ENCODE results near the gene NCOA1. TPM values are rescaled to one million over a fixed set of nuclear protein-coding genes. Genes with fewer than 3 reads are reported as not detected.

NCOA1 gene
- total and polyA plus RNA-seq, 4 donors, result 6.5 to 26.6 (median 16.3) TPM

DNA sequence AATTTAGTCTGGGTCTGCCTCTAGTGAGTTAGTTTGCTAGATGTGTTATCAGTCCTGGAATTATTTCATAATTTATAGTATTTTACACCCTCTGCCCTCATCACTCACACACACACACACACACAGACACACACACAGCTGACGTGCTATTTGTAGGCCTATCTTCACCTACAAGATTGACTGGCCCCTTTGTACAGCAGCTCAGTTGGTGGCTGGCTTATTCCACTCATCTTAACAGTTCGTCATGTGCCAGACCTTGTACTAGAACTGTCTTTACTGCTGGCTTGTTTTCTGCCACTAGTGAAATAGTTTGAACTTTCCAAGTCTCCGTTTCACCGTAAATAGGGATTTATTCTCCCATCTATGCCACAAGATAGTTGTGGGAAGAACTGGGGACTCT lies 323.5 kb downstream of the NCOA1 start:
- no peak overlapping the region for H3K4me3 ChIP-seq (ENCODE audit: low read depth in 1 of 3, low read length in 3 of 3)
- TF ChIP-seq TAF1 (conservative IDR thresholded peaks at IDR 0.05) (no peak), YY1 (IDR thresholded peaks at IDR 0.05) (no peak), NR2F2 (IDR thresholded peaks at IDR 0.05) (no peak), ZBTB33 (IDR thresholded peaks at IDR 0.05) (no peak), ATF3 (IDR thresholded peaks at IDR 0.05) (no peak), GABPA (IDR thresholded peaks at IDR 0.05 in 1 of 2, conservative IDR thresholded peaks at IDR 0.05 in 1 of 2) (no peak), HNF4G (IDR thresholded peaks at IDR 0.05) (no peak), RXRA (IDR thresholded peaks at IDR 0.05) (no peak), FOXA1 (IDR thresholded peaks at IDR 0.05) (no peak), EGR1 (IDR thresholded peaks at IDR 0.05; ENCODE audit: low read depth in 2 of 2) (no peak), RAD21 (IDR thresholded peaks at IDR 0.05) (no peak)
- TF ChIP-seq, protein P1, sequence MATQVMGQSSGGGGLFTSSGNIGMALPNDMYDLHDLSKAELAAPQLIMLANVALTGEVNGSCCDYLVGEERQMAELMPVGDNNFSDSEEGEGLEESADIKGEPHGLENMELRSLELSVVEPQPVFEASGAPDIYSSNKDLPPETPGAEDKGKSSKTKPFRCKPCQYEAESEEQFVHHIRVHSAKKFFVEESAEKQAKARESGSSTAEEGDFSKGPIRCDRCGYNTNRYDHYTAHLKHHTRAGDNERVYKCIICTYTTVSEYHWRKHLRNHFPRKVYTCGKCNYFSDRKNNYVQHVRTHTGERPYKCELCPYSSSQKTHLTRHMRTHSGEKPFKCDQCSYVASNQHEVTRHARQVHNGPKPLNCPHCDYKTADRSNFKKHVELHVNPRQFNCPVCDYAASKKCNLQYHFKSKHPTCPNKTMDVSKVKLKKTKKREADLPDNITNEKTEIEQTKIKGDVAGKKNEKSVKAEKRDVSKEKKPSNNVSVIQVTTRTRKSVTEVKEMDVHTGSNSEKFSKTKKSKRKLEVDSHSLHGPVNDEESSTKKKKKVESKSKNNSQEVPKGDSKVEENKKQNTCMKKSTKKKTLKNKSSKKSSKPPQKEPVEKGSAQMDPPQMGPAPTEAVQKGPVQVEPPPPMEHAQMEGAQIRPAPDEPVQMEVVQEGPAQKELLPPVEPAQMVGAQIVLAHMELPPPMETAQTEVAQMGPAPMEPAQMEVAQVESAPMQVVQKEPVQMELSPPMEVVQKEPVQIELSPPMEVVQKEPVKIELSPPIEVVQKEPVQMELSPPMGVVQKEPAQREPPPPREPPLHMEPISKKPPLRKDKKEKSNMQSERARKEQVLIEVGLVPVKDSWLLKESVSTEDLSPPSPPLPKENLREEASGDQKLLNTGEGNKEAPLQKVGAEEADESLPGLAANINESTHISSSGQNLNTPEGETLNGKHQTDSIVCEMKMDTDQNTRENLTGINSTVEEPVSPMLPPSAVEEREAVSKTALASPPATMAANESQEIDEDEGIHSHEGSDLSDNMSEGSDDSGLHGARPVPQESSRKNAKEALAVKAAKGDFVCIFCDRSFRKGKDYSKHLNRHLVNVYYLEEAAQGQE (IDR thresholded peaks at IDR 0.05), result no peak
- TF ChIP-seq, protein P2, sequence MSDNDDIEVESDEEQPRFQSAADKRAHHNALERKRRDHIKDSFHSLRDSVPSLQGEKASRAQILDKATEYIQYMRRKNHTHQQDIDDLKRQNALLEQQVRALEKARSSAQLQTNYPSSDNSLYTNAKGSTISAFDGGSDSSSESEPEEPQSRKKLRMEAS (IDR thresholded peaks at IDR 0.05), result no peak
- TF ChIP-seq, protein P3, sequence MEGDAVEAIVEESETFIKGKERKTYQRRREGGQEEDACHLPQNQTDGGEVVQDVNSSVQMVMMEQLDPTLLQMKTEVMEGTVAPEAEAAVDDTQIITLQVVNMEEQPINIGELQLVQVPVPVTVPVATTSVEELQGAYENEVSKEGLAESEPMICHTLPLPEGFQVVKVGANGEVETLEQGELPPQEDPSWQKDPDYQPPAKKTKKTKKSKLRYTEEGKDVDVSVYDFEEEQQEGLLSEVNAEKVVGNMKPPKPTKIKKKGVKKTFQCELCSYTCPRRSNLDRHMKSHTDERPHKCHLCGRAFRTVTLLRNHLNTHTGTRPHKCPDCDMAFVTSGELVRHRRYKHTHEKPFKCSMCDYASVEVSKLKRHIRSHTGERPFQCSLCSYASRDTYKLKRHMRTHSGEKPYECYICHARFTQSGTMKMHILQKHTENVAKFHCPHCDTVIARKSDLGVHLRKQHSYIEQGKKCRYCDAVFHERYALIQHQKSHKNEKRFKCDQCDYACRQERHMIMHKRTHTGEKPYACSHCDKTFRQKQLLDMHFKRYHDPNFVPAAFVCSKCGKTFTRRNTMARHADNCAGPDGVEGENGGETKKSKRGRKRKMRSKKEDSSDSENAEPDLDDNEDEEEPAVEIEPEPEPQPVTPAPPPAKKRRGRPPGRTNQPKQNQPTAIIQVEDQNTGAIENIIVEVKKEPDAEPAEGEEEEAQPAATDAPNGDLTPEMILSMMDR (IDR thresholded peaks at IDR 0.05; ENCODE audit: low read depth, low read length, missing input control), result no peak
- 96% methylated on average over 4 of the region's 4 CpGs for WGBS
- peaks cover 0 to 1% (median 0%) of the 10 kb centered on the region in 4 donors for H3K4me1 ChIP-seq (ENCODE audit: control insufficient read depth in 4 of 4, insufficient read depth in 4 of 4, low read length in 3 of 4)
- DNase-seq (ENCODE audit: low spot score), result no peak
- H3K9me3 ChIP-seq (ENCODE audit: control insufficient read depth in 4 of 4, low read length in 3 of 4), result no peaks in the 10 kb centered on the region
- no peak overlapping the region for H3K9ac ChIP-seq (ENCODE audit: low read depth in 1 of 2, low read length in 2 of 2)
- no peaks in the 10 kb centered on the region for H3K27me3 ChIP-seq (ENCODE audit: control insufficient read depth in 4 of 4, insufficient read depth in 4 of 4, low read length in 3 of 4)
- H3K36me3 ChIP-seq (ENCODE audit: control insufficient read depth in 4 of 4, insufficient read depth in 3 of 4, low read depth in 1 of 4, low read length in 3 of 4), result peaks cover 0 to 7% (median under 1%) of the 10 kb centered on the region in 4 donors
- no peak overlapping the region for H3K27ac ChIP-seq (ENCODE audit: low read depth in 1 of 2, low read length in 2 of 2)

DNA sequence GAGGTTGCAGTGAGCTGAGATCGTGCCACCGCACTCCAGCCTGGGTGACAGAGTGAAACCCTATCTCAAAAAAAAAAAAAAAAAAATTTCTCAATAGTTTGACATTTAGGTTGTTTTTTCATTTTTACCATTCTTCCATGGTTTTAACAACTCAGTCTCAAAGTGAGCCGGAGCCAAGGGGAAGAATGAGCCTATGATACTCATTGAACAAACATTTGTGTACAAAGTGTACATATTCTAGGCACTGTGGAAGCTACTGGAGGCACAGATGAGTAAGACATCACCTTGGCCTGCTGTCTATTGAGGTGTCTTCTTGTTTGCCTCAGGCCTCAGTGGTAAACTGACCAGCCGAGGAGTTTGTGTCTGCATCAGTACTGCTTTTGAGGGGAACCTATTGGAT lies 324.1 kb downstream of the NCOA1 start:
- TF ChIP-seq ZBTB33 (IDR thresholded peaks at IDR 0.05), result no peak
- no peak for TF ChIP-seq EGR1 (IDR thresholded peaks at IDR 0.05; ENCODE audit: low read depth in 2 of 2)
- TF ChIP-seq FOXA2 (IDR thresholded peaks at IDR 0.05), result no peak
- no peak for TF ChIP-seq FOXA1 (IDR thresholded peaks at IDR 0.05)
- Histone ChIP-seq H3K4me1 (ENCODE audit: control insufficient read depth in 4 of 4, insufficient read depth in 4 of 4, low read length in 3 of 4) (peaks cover 0 to 1% (median 0%) of the 10 kb centered on the region in 4 donors), H3K27ac (ENCODE audit: low read depth in 1 of 2, low read length in 2 of 2) (no peak overlapping the region), H3K36me3 (ENCODE audit: control insufficient read depth in 4 of 4, insufficient read depth in 3 of 4, low read depth in 1 of 4, low read length in 3 of 4) (peaks cover 0 to 10% (median 1%) of the 10 kb centered on the region in 4 donors), H3K27me3 (ENCODE audit: control insufficient read depth in 4 of 4, insufficient read depth in 4 of 4, low read length in 3 of 4) (no peaks in the 10 kb centered on the region), H3K9me3 (ENCODE audit: control insufficient read depth in 4 of 4, low read length in 3 of 4) (no peaks in the 10 kb centered on the region), H3K4me3 (ENCODE audit: low read depth in 1 of 3, low read length in 3 of 3) (no peak overlapping the region), H3K9ac (ENCODE audit: low read depth in 1 of 2, low read length in 2 of 2) (no peak overlapping the region)
- no peak for DNase-seq (ENCODE audit: low spot score)
- 96% methylated on average over 4 of the region's 4 CpGs for WGBS

Data from liver (tissue), 9 donors.